K562 (cell line): Measurements from ENCODE around the gene SGSH. TPM values are rescaled to one million over a fixed set of nuclear protein-coding genes. Genes with fewer than 3 reads are reported as not detected.

Experiments used
- CHD2 ChIP-seq: IDR thresholded peaks from 2 replicates; pipeline ENCODE4 v1.6.1; 2011; ENCODE audit warnings: low read depth, low read length
- GMEB1 ChIP-seq: fragments of 250-450 bp; sonication (Bioruptor Pico); IDR thresholded peaks from 2 replicates; pipeline ENCODE4 v1.4.0; 2020; ENCODE audit warnings: mild to moderate bottlenecking
- KDM2B ChIP-seq: fragments of 250-450 bp; sonication (Bioruptor Pico); IDR thresholded peaks from 2 replicates; pipeline ENCODE4 v1.8.0; 2021; ENCODE audit warnings: mild to moderate bottlenecking, moderate library complexity
- KDM5B ChIP-seq: fragments of 200-600 bp; sonication (generic); IDR thresholded peaks from 2 replicates; pipeline ENCODE4 v1.6.1; 2012; ENCODE audit warnings: low read depth, mild to moderate bottlenecking, moderate library complexity, low read length, control low read depth, inconsistent platforms; ENCODE audit not compliant: insufficient replicate concordance
- KHSRP ChIP-seq: fragments of 450-650 bp; IDR thresholded peaks from 2 replicates; pipeline ENCODE4 v1.6.1; 2017
- MGA ChIP-seq: fragments of 450-650 bp; IDR thresholded peaks from 2 replicates; pipeline ENCODE4 v1.6.1; 2016; ENCODE audit warnings: mild to moderate bottlenecking, moderate library complexity
- NR1H2 ChIP-seq: sonication (generic); formaldehyde crosslinking; IDR thresholded peaks from 2 replicates; pipeline ENCODE4 v1.4.0; 2020; ENCODE audit warnings: mild to moderate bottlenecking, missing genetic modification reagents
- TSHZ1 ChIP-seq: fragments of 250-450 bp; sonication (Bioruptor Pico); IDR thresholded peaks from 2 replicates; pipeline ENCODE4 v1.4.0; 2020; ENCODE audit warnings: mild to moderate bottlenecking, moderate library complexity
- ZBTB7A ChIP-seq: IDR thresholded peaks from 2 replicates; pipeline ENCODE4 v1.6.1; 2011; ENCODE audit warnings: low read depth, mild to moderate bottlenecking, low read length, moderate library complexity, borderline replicate concordance; ENCODE audit not compliant: control insufficient read depth
- ZNF696 ChIP-seq: fragments of 250-450 bp; sonication (Bioruptor Pico); conservative IDR thresholded peaks from 2 replicates; pipeline ENCODE4 v1.4.0; 2020; ENCODE audit warnings: mild to moderate bottlenecking, moderate library complexity
- ZNF766 ChIP-seq: fragments of 200-800 bp; sonication (Bioruptor generic); conservative IDR thresholded peaks from 2 replicates; pipeline ENCODE4 v1.6.1; 2016; ENCODE audit warnings: missing genetic modification characterization, missing compliant biosample characterization
- polyA plus RNA-seq, 8 experiments: library from polyadenylated mRNA; depleted of rRNA in 4 of 8; stranded (reverse) in 5 of 8; unstranded in 3 of 8; fragments of >200 nt; fragmentation: Nextera tagmentation in 2 of 8; fragmentation: Illumina TruSeq in 1 of 8; extraction: Ambion mirVana in 2 of 8; extraction: Trizol in 1 of 8; gene quantifications; 2 replicates each; pipeline versions ENCODE4 v1.2.1 to v1.2.3, GENCODE V29; 2011 to 2014; ENCODE audit warnings: inconsistent platforms in 1 of 8, missing spikeins in 1 of 8
- total RNA-seq, 7 experiments: library from RNA; depleted of rRNA in 6 of 7; stranded (reverse); fragments of >200 nt in 6 of 7; fragmentation: Illumina TruSeq in 2 of 7; extraction: Trizol in 2 of 7; gene quantifications; 2 replicates each; pipeline versions ENCODE4 v1.2.1 to v1.2.3, GENCODE V29; 2011 to 2021; ENCODE audit warnings: low replicate concordance in 1 of 7

The SGSH gene
- total and polyA plus RNA-seq, 9 of the 15 experiments (the other 6 are each of a cell fraction or from before 2014, with no cell fraction given), result 0.25 to 15.7 (median 4.9) TPM

- TF ChIP-seq KDM2B (CRISPR knock-in tag), result no peak
- TF ChIP-seq CHD2, result no peak
- TF ChIP-seq NR1H2 (CRISPR knock-in tag), result no peak
- no peak for TF ChIP-seq TSHZ1 (CRISPR knock-in tag)
- 0 out of 2 replicates have a peak, but pooled peaks have one; percentile 13 for TF ChIP-seq MGA
- peak; percentile 51 for TF ChIP-seq KDM5B
- no peak for TF ChIP-seq ZNF696 (CRISPR knock-in tag)
- no peak for TF ChIP-seq ZNF766
- no peak for TF ChIP-seq KHSRP
- peak; percentile 13; the same call in 1 of the 2 replicates for TF ChIP-seq ZBTB7A
- no peak for TF ChIP-seq GMEB1
Observed at GRCh38 chr17:80220054-80220735, at the start of gene SGSH, which contains the start of gene SLC26A11 (continued).
